Prostate gland (tissue), 2 donors: ENCODE measurements around the gene SEC14L1.

Source experiments
- POLR2AphosphoS5 ChIP-seq: sonication (generic); formaldehyde crosslinking; IDR thresholded peaks from one replicate; pipeline ENCODE4 v1.6.1; 2017; ENCODE audit warnings: antibody characterized with exemption
- TF ChIP-seq, protein P1 (sequence below), 4 experiments: fragments of 200-600 bp in 2 of 4; fragments of 450-650 bp in 2 of 4; sonication (generic) in 2 of 4; IDR thresholded peaks; 1 replicate in 3 of 4; 2 replicates in 1 of 4; pipeline ENCODE4 v1.5.1; 2016 to 2019; ENCODE audit warnings: antibody characterized with exemption in 4 of 4, mild to moderate bottlenecking in 2 of 4, moderate library complexity in 2 of 4

- TF ChIP-seq, protein P1, sequence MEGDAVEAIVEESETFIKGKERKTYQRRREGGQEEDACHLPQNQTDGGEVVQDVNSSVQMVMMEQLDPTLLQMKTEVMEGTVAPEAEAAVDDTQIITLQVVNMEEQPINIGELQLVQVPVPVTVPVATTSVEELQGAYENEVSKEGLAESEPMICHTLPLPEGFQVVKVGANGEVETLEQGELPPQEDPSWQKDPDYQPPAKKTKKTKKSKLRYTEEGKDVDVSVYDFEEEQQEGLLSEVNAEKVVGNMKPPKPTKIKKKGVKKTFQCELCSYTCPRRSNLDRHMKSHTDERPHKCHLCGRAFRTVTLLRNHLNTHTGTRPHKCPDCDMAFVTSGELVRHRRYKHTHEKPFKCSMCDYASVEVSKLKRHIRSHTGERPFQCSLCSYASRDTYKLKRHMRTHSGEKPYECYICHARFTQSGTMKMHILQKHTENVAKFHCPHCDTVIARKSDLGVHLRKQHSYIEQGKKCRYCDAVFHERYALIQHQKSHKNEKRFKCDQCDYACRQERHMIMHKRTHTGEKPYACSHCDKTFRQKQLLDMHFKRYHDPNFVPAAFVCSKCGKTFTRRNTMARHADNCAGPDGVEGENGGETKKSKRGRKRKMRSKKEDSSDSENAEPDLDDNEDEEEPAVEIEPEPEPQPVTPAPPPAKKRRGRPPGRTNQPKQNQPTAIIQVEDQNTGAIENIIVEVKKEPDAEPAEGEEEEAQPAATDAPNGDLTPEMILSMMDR (IDR thresholded peaks at IDR 0.05) = no peak
- no peak for TF ChIP-seq POLR2AphosphoS5
Observed at GRCh38 chr17:77246110-77247047, 105.6 kb downstream of the SEC14L1 start.
